Chondrocyte (in vitro differentiated cells): Measurements from ENCODE around the gene L3MBTL1. TPM values are rescaled to one million over a fixed set of nuclear protein-coding genes. Genes with fewer than 3 reads are reported as not detected.

ENCODE experiments used
- DNase-seq: peaks from one replicate; pipeline ENCODE4 v3.0.0; 2021; ENCODE audit warnings: mixed read lengths, low spot score
- H3K27ac Mint-ChIP-seq: one replicate; pipeline ENCODE4 v1.8.0; 2021; ENCODE audit warnings: mild to moderate bottlenecking, moderate library complexity, mixed read lengths; ENCODE audit not compliant: unreplicated experiment
- H3K27me3 Mint-ChIP-seq: 2 replicates; pipeline ENCODE4 v1.8.0; 2021; ENCODE audit warnings: low read depth, mixed read lengths
- H3K36me3 Mint-ChIP-seq: 2 replicates; pipeline ENCODE4 v1.8.0; 2021; ENCODE audit warnings: low read depth, mixed read lengths
- H3K4me1 Mint-ChIP-seq: 2 replicates; pipeline ENCODE4 v1.8.0; 2021; ENCODE audit warnings: low read depth, mild to moderate bottlenecking, mixed read lengths
- H3K4me3 Mint-ChIP-seq: one replicate; pipeline ENCODE4 v1.8.0; 2021; ENCODE audit warnings: mild to moderate bottlenecking, moderate library complexity, mixed read lengths; ENCODE audit not compliant: unreplicated experiment
- H3K9me3 Mint-ChIP-seq: 2 replicates; pipeline ENCODE4 v1.8.0; 2021; ENCODE audit warnings: low read depth, mixed read lengths
- total RNA-seq: library from RNA; stranded (reverse); gene quantifications from 3 replicates; pipeline ENCODE4 v1.2.1, GENCODE V29; 2021
- TF ChIP-seq, protein P1 (sequence below): fragments of 200-600 bp; sonication (generic); IDR thresholded peaks from 2 replicates; pipeline ENCODE4 v1.5.0; 2021; ENCODE audit warnings: antibody characterized with exemption, mild to moderate bottlenecking, moderate library complexity

The L3MBTL1 gene
- total RNA-seq, 1 donor from 2014 or later = 11.2 TPM

DNA sequence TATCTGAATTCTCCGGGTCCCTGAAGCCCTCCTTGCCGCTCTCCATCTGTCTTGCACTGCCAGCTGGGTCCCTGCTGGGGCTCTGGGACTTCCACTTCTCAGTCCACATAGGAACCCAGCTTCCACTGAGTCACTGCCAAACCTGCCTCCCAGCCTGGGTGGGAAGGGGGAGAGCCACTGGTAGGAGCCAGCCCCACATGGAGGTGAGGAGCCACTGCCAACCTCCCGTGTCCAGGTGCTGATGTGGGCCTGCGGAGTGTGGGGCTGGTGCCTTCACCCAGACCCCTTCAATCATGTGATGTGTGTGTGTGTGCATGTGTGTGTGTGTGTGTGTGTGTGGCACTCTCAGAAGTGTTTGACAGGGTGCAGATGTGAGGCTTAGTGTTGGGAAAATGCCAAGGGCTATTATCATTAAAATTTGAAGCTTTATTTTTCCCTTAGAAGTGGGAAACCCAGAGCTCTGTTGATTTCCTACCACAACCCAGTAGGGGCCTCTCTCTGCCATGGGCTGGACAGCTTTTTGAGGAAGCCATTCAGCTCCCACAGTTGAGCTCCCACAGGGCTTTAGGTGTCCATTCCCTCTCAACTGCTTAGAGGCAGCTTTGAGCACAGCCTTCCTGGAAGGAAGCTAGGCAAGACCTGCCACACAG, 42.0 kb downstream of the L3MBTL1 start:
- peak; percentile 60 for DNase-seq
- no peak overlapping the region for H3K27ac Mint-ChIP-seq
- H3K36me3 Mint-ChIP-seq = peaks cover 19% of the 10 kb centered on the region
- no peak overlapping the region for H3K4me3 Mint-ChIP-seq
- H3K27me3 Mint-ChIP-seq = no peaks in the 10 kb centered on the region
- TF ChIP-seq, protein P1, sequence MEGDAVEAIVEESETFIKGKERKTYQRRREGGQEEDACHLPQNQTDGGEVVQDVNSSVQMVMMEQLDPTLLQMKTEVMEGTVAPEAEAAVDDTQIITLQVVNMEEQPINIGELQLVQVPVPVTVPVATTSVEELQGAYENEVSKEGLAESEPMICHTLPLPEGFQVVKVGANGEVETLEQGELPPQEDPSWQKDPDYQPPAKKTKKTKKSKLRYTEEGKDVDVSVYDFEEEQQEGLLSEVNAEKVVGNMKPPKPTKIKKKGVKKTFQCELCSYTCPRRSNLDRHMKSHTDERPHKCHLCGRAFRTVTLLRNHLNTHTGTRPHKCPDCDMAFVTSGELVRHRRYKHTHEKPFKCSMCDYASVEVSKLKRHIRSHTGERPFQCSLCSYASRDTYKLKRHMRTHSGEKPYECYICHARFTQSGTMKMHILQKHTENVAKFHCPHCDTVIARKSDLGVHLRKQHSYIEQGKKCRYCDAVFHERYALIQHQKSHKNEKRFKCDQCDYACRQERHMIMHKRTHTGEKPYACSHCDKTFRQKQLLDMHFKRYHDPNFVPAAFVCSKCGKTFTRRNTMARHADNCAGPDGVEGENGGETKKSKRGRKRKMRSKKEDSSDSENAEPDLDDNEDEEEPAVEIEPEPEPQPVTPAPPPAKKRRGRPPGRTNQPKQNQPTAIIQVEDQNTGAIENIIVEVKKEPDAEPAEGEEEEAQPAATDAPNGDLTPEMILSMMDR = no peak
- peaks cover 12% of the 10 kb centered on the region for H3K4me1 Mint-ChIP-seq
- H3K9me3 Mint-ChIP-seq = peaks cover 11% of the 10 kb centered on the region

- TF ChIP-seq, protein P1 = no peak
- H3K27me3 Mint-ChIP-seq = no peaks in the 10 kb centered on the region
- peak; percentile 36 for DNase-seq
- H3K27ac Mint-ChIP-seq = no peak overlapping the region
- H3K4me3 Mint-ChIP-seq = no peak overlapping the region
- peaks cover 11% of the 10 kb centered on the region for H3K9me3 Mint-ChIP-seq
- H3K4me1 Mint-ChIP-seq = peaks cover 12% of the 10 kb centered on the region
- peaks cover 19% of the 10 kb centered on the region for H3K36me3 Mint-ChIP-seq
Measured at GRCh38 chr20:43550456-43550855, 43.0 kb downstream of the L3MBTL1 start.

DNA sequence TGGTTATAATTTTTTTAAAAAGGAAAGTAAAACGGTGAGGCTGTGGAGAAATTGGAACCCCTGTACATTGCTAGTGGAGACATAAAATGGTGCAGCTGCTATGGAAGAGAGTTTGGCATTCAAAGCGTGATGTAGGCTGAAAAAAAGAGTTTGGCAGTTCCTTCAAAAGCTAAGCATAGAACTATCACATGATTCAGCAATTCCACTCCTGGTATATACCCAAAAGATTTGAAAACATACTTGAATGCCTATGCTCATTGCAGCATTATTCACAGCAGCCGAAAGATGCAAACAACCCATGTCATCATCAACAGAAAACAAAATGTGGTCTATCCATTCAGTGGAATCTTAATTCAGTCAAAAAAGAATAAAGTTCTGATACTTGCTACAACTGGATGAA, 46.9 kb downstream of the L3MBTL1 start:
- TF ChIP-seq, protein P1 = no peak
- Mint-ChIP-seq H3K36me3 (peaks cover 3% of the 10 kb centered on the region), H3K27ac (no peak overlapping the region), H3K9me3 (peaks cover 3% of the 10 kb centered on the region), H3K4me1 (peaks cover 31% of the 10 kb centered on the region), H3K27me3 (no peaks in the 10 kb centered on the region), H3K4me3 (no peak overlapping the region)
- no peak for DNase-seq

GRCh38 chr20:43558412-43559146, 51.1 kb downstream of the L3MBTL1 start, which contains the start of gene SGK2:
TSS of gene SGK2 (plus strand) at chr20:43559027. CDS start at chr20:43566496, 7,469 bp downstream.
- DNase-seq = no peak
- no peaks in the 10 kb centered on the region for H3K36me3 Mint-ChIP-seq
- peaks cover 19% of the 10 kb centered on the region for H3K4me1 Mint-ChIP-seq
- peaks cover 3% of the 10 kb centered on the region for H3K9me3 Mint-ChIP-seq
- H3K4me3 Mint-ChIP-seq = no peak within 1 kb of the TSS
- no peaks in the 10 kb centered on the region for H3K27me3 Mint-ChIP-seq
- TF ChIP-seq, protein P1 = no peak
- peak within 1 kb of the TSS; percentile 86 for H3K27ac Mint-ChIP-seq

- Mint-ChIP-seq H3K4me1 (peaks cover 19% of the 10 kb centered on the region), H3K27me3 (no peaks in the 10 kb centered on the region), H3K27ac (peak overlapping the region; percentile 37), H3K36me3 (no peaks in the 10 kb centered on the region), H3K4me3 (no peak overlapping the region), H3K9me3 (peaks cover 1% of the 10 kb centered on the region)
- TF ChIP-seq, protein P1 = no peak
- no peak for DNase-seq
Measured at GRCh38 chr20:43559147-43559987, 51.9 kb downstream of the L3MBTL1 start.
